ENCODE data around the gene NLRC5.

- no peak for TF ChIP-seq POLR2A (IDR thresholded peaks at IDR 0.05; ENCODE audit: low read depth, low read length)
- no peak for TF ChIP-seq POLR2AphosphoS5 (IDR thresholded peaks at IDR 0.05; ENCODE audit: low read depth, low read length)
- TF ChIP-seq PAX5 (IDR thresholded peaks at IDR 0.05; ENCODE audit: insufficient read depth, low read length, severe bottlenecking), result no peak
- TF ChIP-seq TAF1 (IDR thresholded peaks at IDR 0.05; ENCODE audit: low read depth, low read length), result no peak
- TF ChIP-seq SPI1 (IDR thresholded peaks at IDR 0.05; ENCODE audit: low read depth, low read length), result no peak
- no peak for TF ChIP-seq POU2F2 (IDR thresholded peaks at IDR 0.05; ENCODE audit: low read depth, low read length)
Observed at GRCh38 chr16:57125969-57126368, 136.6 kb downstream of the NLRC5 start.
